GM23338 (cell line): Measurements from ENCODE around the gene AIMP1. TPM values are rescaled to one million over a fixed set of nuclear protein-coding genes. Genes with fewer than 3 reads are reported as not detected.

Experiments
- ATAC-seq: fragments of 200-7000 bp; cut with Tn5 transposase; 3 replicates; pipeline ENCODE4 v1.9.1; 2020
- DNase-seq: peaks from one replicate; pipeline ENCODE4 v3.0.0-alpha.2; 2015; ENCODE audit warnings: low spot score
- H2AFZ ChIP-seq: fragments of 200-600 bp; sonication (generic); 2 replicates; pipeline ENCODE4 v1.8.0; 2016; ENCODE audit warnings: antibody characterized with exemption, mild to moderate bottlenecking, moderate library complexity
- H3F3A ChIP-seq: fragments of 200-600 bp; sonication (generic); replicated peaks from 2 replicates; pipeline ENCODE4 v1.8.0; 2017; ENCODE audit warnings: antibody characterized with exemption, mixed run types, low read depth
- H3K27ac ChIP-seq: fragments of 200-600 bp; sonication (generic); 2 replicates; pipeline ENCODE4 v1.6.1; 2016; ENCODE audit warnings: low read depth
- H3K27me3 ChIP-seq: fragments of 200-600 bp; sonication (generic); 2 replicates; pipeline ENCODE4 v1.8.0; 2016; ENCODE audit warnings: mild to moderate bottlenecking, mixed run types, moderate library complexity; ENCODE audit not compliant: insufficient read depth
- H3K36me3 ChIP-seq: fragments of 200-600 bp; sonication (generic); 2 replicates; pipeline ENCODE4 v1.8.0; 2016; ENCODE audit warnings: mild to moderate bottlenecking; ENCODE audit not compliant: insufficient read depth
- H3K4me1 ChIP-seq: fragments of 200-600 bp; sonication (generic); 2 replicates; pipeline ENCODE4 v1.8.0; 2016; ENCODE audit warnings: mild to moderate bottlenecking, moderate library complexity; ENCODE audit not compliant: insufficient read depth
- H3K4me2 ChIP-seq: fragments of 200-600 bp; sonication (generic); 2 replicates; pipeline ENCODE4 v1.7.1; 2017; ENCODE audit warnings: mixed run types
- H3K4me3 ChIP-seq: fragments of 200-600 bp; sonication (generic); 2 replicates; pipeline ENCODE4 v1.6.1; 2016; ENCODE audit warnings: mixed run types
- H3K79me2 ChIP-seq: fragments of 200-600 bp; sonication (generic); replicated peaks from 2 replicates; pipeline ENCODE4 v1.8.0; 2017; ENCODE audit warnings: mild to moderate bottlenecking; ENCODE audit not compliant: insufficient read depth
- H3K9me2 ChIP-seq: fragments of 200-600 bp; sonication (generic); 2 replicates; pipeline ENCODE4 v1.8.0; 2017; ENCODE audit not compliant: insufficient read depth
- H4K20me1 ChIP-seq: fragments of 200-600 bp; sonication (generic); replicated peaks from 2 replicates; pipeline ENCODE4 v1.8.0; 2017; ENCODE audit warnings: mild to moderate bottlenecking; ENCODE audit not compliant: insufficient read depth
- H3K27ac Mint-ChIP-seq: 2 replicates; pipeline ENCODE4 v1.8.0; 2020; ENCODE audit warnings: inconsistent platforms, mild to moderate bottlenecking, moderate library complexity, mixed read lengths
- H3K27me3 Mint-ChIP-seq: 3 replicates; pipeline ENCODE4 v1.8.0; 2022; ENCODE audit warnings: low read depth, mild to moderate bottlenecking, moderate library complexity, mixed read lengths, inconsistent platforms; ENCODE audit not compliant: insufficient read depth, poor library complexity
- H3K36me3 Mint-ChIP-seq: 3 replicates; pipeline ENCODE4 v1.8.0; 2021; ENCODE audit warnings: low read depth, mild to moderate bottlenecking, inconsistent platforms, moderate library complexity, mixed read lengths
- H3K4me1 Mint-ChIP-seq: 3 replicates; pipeline ENCODE4 v1.8.0; 2020; ENCODE audit warnings: mild to moderate bottlenecking, inconsistent platforms, mixed read lengths
- H3K4me3 Mint-ChIP-seq: 3 replicates; pipeline ENCODE4 v1.8.0; 2021; ENCODE audit warnings: moderate library complexity, mild to moderate bottlenecking, inconsistent platforms, mixed read lengths
- H3K9me3 Mint-ChIP-seq: 3 replicates; pipeline ENCODE4 v1.8.0; 2020; ENCODE audit warnings: moderate library complexity, mild to moderate bottlenecking, inconsistent platforms, mixed read lengths
- CTCF ChIP-seq, 2 experiments: fragments of 200-600 bp in 1 of 2; sonication (generic) in 1 of 2; conservative IDR thresholded peaks; 2 replicates each; pipeline versions ENCODE4 v1.5.1 to v1.6.1; 2016 to 2017; ENCODE audit warnings: antibody characterized with exemption in 2 of 2, low read depth in 2 of 2, mild to moderate bottlenecking in 2 of 2, moderate library complexity in 1 of 2
- ETS1 ChIP-seq: IDR thresholded peaks from 2 replicates; pipeline ENCODE4 v1.6.1; 2016; ENCODE audit warnings: antibody characterized with exemption
- EZH2 ChIP-seq: fragments of 200-600 bp; sonication (generic); IDR thresholded peaks from one replicate; pipeline ENCODE4 v1.8.0; 2017; ENCODE audit warnings: antibody characterized with exemption, mild to moderate bottlenecking, low read depth; ENCODE audit not compliant: unreplicated experiment
- JUNB ChIP-seq: IDR thresholded peaks from one replicate; pipeline ENCODE4 v1.6.1; 2016; ENCODE audit warnings: antibody characterized with exemption; ENCODE audit not compliant: unreplicated experiment
- NANOG ChIP-seq: IDR thresholded peaks from 2 replicates; pipeline ENCODE4 v1.6.1; 2016; ENCODE audit warnings: antibody characterized with exemption, borderline replicate concordance
- POLR2AphosphoS5 ChIP-seq: IDR thresholded peaks from 2 replicates; pipeline ENCODE4 v1.6.1; 2016; ENCODE audit warnings: antibody characterized with exemption, low read depth
- REST ChIP-seq: IDR thresholded peaks from one replicate; pipeline ENCODE4 v1.6.1; 2018; ENCODE audit warnings: antibody characterized with exemption; ENCODE audit not compliant: unreplicated experiment
- STAT1 ChIP-seq: IDR thresholded peaks from one replicate; pipeline ENCODE4 v1.6.1; 2016; ENCODE audit warnings: antibody characterized with exemption; ENCODE audit not compliant: unreplicated experiment
- ZNF114 ChIP-seq: fragments of 250-450 bp; sonication (Bioruptor Pico); IDR thresholded peaks from 2 replicates; pipeline ENCODE4 v1.5.0; 2020; ENCODE audit warnings: mild to moderate bottlenecking, moderate library complexity
- ZNF331 ChIP-seq: fragments of 250-450 bp; sonication (Bioruptor Pico); IDR thresholded peaks from 2 replicates; pipeline ENCODE4 v1.5.0; 2020; ENCODE audit warnings: low read depth, mild to moderate bottlenecking, moderate library complexity
- polyA plus RNA-seq: library from polyadenylated mRNA; unstranded; fragments of >200 nt; fragmentation: Nextera tagmentation; extraction: Ambion mirVana; gene quantifications from 2 replicates; pipeline ENCODE4 v1.2.1, GENCODE V29; 2016
- total RNA-seq: library from RNA; depleted of rRNA; stranded (reverse); fragments of >200 nt; shearing (Covaris generic); gene quantifications from 2 replicates; pipeline ENCODE4 v1.2.3, GENCODE V29; 2014

AIMP1 gene
- total and polyA plus RNA-seq, 2 experiments from 2014 or later: 34.5 to 200 TPM

- no peak for TF ChIP-seq CTCF (conservative IDR thresholded peaks at IDR 0.05; ENCODE audit: low read depth in 2 of 2)
- no peak for TF ChIP-seq POLR2AphosphoS5
- no peak for TF ChIP-seq JUNB
- TF ChIP-seq ETS1: no peak
- no peak for TF ChIP-seq NANOG
- no peak for TF ChIP-seq ZNF331 (CRISPR knock-in tag)
- no peak for TF ChIP-seq EZH2
- TF ChIP-seq REST: no peak
These were observed 24.7 kb upstream of the AIMP1 start (continued) for GRCh38 chr4:106291678-106292077.

- ATAC-seq (no peak), DNase-seq (no peak)
- Histone ChIP-seq H3K4me3 (no peak overlapping the region), H3K4me2 (no peak overlapping the region), H4K20me1 (no peaks in the 10 kb centered on the region), H3K79me2 (peaks cover 6% of the 10 kb centered on the region; the same call in 1 of the 2 replicates), H3K4me1 (peaks cover 15% of the 10 kb centered on the region), H3F3A (no peaks in the 10 kb centered on the region), H3K36me3 (0 out of 2 replicates have a peak, but pooled peaks cover 6% of the 10 kb centered on the region), H2AFZ (no peak overlapping the region), H3K27ac (no peak overlapping the region), H3K9me2 (no peaks in the 10 kb centered on the region), H3K27me3 (no peaks in the 10 kb centered on the region)
- H3K4me3 Mint-ChIP-seq: no peak overlapping the region
- H3K9me3 Mint-ChIP-seq: no peaks in the 10 kb centered on the region
- H3K27ac Mint-ChIP-seq: no peak overlapping the region
- peaks cover 16% of the 10 kb centered on the region for H3K4me1 Mint-ChIP-seq
- TF ChIP-seq ZNF331 (CRISPR knock-in tag) (no peak), ZNF114 (CRISPR knock-in tag) (no peak), STAT1 (no peak), POLR2AphosphoS5 (no peak), NANOG (no peak), ETS1 (no peak), EZH2 (no peak), CTCF (conservative IDR thresholded peaks at IDR 0.05; ENCODE audit: low read depth in 2 of 2) (no peak)
- H3K36me3 Mint-ChIP-seq: peaks cover 7% of the 10 kb centered on the region; the same call in 2 of the 3 replicates
- no peaks in the 10 kb centered on the region for H3K27me3 Mint-ChIP-seq
These were observed 22.3 kb upstream of the AIMP1 start for GRCh38 chr4:106294062-106294461.
